Measurements from ENCODE around the gene TBCEL.
"Not testable (repeated sequence)": the region's sequence is repeated elsewhere in the genome, so short reads cannot be mapped to it uniquely, and the experiment has no call there.

The TBCEL gene

GRCh38 chr11:121029153-121029552, 5.3 kb downstream of the TBCEL start:
- DNase-seq (ENCODE audit: low read depth in 2 of 2), result no peak

- no peak for DNase-seq (ENCODE audit: low read depth in 2 of 2)
These were observed 6.0 kb downstream of the TBCEL start for GRCh38 chr11:121029813-121030445.

GRCh38 chr11:121031167-121031566, 7.3 kb downstream of the TBCEL start:
- no peak for DNase-seq (ENCODE audit: low read depth in 2 of 2)

- not testable (repeated sequence) for DNase-seq (ENCODE audit: low read depth in 2 of 2)
These were observed 7.7 kb downstream of the TBCEL start for GRCh38 chr11:121031648-121032047.

- DNase-seq (ENCODE audit: low read depth in 2 of 2), result no peak
These were observed 8.6 kb downstream of the TBCEL start for GRCh38 chr11:121032546-121032945.

GRCh38 chr11:121033635-121034034, 9.7 kb downstream of the TBCEL start:
- DNase-seq (ENCODE audit: low read depth in 2 of 2), result no peak

GRCh38 chr11:121035169-121035755, 11.4 kb downstream of the TBCEL start:
- no peak for DNase-seq (ENCODE audit: low read depth in 2 of 2)

- no peak for DNase-seq (ENCODE audit: low read depth in 2 of 2)
These were observed 11.9 kb downstream of the TBCEL start for GRCh38 chr11:121035780-121036179.

GRCh38 chr11:121037016-121037415, 13.1 kb downstream of the TBCEL start:
- no peak for DNase-seq (ENCODE audit: low read depth in 2 of 2)

GRCh38 chr11:121038648-121039409, 14.9 kb downstream of the TBCEL start:
- DNase-seq (ENCODE audit: low read depth in 2 of 2), result no peak

GRCh38 chr11:121039971-121040613, 16.2 kb downstream of the TBCEL start:
- no peak for DNase-seq (ENCODE audit: low read depth in 2 of 2)

- no peak for DNase-seq (ENCODE audit: low read depth in 2 of 2)
These were observed 16.7 kb downstream of the TBCEL start for GRCh38 chr11:121040614-121041002.

GRCh38 chr11:121041072-121041471, 17.2 kb downstream of the TBCEL start:
- no peak for DNase-seq (ENCODE audit: low read depth in 2 of 2)

GRCh38 chr11:121042296-121042695, 18.4 kb downstream of the TBCEL start:
- DNase-seq (ENCODE audit: low read depth in 2 of 2), result no peak

GRCh38 chr11:121047926-121048325, 24.0 kb downstream of the TBCEL start:
- no peak for DNase-seq (ENCODE audit: low read depth in 2 of 2)

- no peak for DNase-seq (ENCODE audit: low read depth in 2 of 2)
These were observed 24.7 kb downstream of the TBCEL start for GRCh38 chr11:121048464-121049233.

GRCh38 chr11:121053244-121053643, 29.3 kb downstream of the TBCEL start:
- DNase-seq (ENCODE audit: low read depth in 2 of 2), result no peak

GRCh38 chr11:121054266-121054665, 30.4 kb downstream of the TBCEL start:
- DNase-seq (ENCODE audit: low read depth in 2 of 2), result no peak

- DNase-seq (ENCODE audit: low read depth in 2 of 2), result no peak
These were observed 31.2 kb downstream of the TBCEL start for GRCh38 chr11:121055076-121055475.

- DNase-seq (ENCODE audit: low read depth in 2 of 2), result no peak
These were observed 34.0 kb downstream of the TBCEL start for GRCh38 chr11:121057922-121058321.

- DNase-seq (ENCODE audit: low read depth in 2 of 2), result no peak
These were observed 35.0 kb downstream of the TBCEL start for GRCh38 chr11:121058941-121059340.

- DNase-seq (ENCODE audit: low read depth in 2 of 2), result no peak
These were observed 35.7 kb downstream of the TBCEL start for GRCh38 chr11:121059605-121060004.

Data from activated CD8-positive, alpha-beta memory T cell treated with anti-CD3 and anti-CD28 coated beads for 4 hours (primary cell).